HG02623 (cell line): ENCODE results near the gene ITGB4.
A peak's percentile ranks its signal among the peaks of the same experiment; 100 is the strongest.

ENCODE experiments used
- ATAC-seq: cut with Tn5 transposase; IDR thresholded peaks from one replicate; pipeline ENCODE4 v1.9.1; 2021; ENCODE audit warnings: moderate library complexity; ENCODE audit not compliant: unreplicated experiment

The ITGB4 gene

DNA sequence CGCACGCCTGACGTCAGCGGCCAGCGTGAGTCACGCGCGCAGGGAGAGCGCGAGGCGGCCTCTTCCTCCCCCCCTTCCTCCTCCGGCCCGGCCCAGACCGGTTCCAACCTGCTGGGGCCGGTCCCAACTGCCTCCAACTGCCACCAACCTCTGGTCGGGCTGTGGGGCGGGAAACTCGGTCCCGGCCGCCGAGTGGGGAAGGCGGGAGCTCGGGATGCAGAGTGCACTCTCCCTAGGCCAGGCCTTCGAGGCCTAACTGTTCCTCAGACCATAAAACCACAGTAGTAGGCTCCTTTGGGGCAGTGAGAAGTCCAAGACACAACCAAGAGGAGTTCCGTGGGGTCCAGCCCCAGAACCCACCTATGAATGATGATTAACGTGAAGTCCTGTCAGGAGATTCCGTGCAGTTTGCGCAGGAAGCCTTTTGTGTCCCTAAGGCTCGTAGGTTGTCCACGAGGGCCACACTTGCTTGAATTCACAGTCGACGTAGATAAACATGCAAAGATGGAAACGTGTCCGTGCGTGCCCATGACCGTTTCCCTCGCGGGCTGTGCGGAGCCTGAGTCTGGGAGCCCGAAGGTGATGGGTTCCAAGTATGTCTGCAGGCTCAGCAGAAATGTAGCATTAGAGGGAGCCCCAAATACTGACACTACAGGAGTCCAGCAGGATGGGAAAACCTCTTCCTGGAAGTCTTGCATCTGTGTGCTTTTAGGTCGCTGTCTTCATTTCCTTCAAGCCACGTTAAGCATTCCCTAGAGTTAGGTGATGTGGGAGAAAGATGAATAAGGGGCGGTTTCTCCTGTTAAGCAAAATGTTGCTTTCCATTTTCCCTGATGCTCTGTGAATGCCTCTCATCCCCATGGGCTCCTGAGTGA, 64.0 kb downstream of the ITGB4 start:
- ATAC-seq, result peak; percentile 66

DNA sequence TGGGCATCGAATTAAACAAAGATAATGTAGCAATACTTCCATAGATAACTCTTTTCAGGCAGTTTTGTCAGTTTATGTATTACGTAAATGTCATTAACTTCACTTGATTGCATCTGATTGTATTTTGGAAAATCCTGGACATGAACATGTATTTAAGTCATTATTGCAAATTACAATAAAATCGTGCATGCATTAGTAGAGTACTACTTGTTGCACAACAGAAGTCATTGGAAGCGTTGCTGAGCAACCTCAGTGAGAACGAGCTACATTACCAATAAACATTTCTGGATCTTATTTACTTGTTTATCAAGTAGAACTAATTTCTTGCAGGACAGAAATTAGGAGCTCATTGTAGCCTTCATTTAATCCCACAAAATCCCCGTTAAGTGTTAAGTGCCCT, 70.0 kb downstream of the ITGB4 start:
- ATAC-seq, result no peak

- ATAC-seq, result no peak
Measured at GRCh38 chr17:75793460-75793859, 72.2 kb downstream of the ITGB4 start.

- no peak for ATAC-seq
Measured at GRCh38 chr17:75795820-75796607, 74.8 kb downstream of the ITGB4 start.

GRCh38 chr17:75799402-75799801, 78.1 kb downstream of the ITGB4 start:
- no peak for ATAC-seq

GRCh38 chr17:75803883-75804282, 82.6 kb downstream of the ITGB4 start:
- ATAC-seq, result no peak

DNA sequence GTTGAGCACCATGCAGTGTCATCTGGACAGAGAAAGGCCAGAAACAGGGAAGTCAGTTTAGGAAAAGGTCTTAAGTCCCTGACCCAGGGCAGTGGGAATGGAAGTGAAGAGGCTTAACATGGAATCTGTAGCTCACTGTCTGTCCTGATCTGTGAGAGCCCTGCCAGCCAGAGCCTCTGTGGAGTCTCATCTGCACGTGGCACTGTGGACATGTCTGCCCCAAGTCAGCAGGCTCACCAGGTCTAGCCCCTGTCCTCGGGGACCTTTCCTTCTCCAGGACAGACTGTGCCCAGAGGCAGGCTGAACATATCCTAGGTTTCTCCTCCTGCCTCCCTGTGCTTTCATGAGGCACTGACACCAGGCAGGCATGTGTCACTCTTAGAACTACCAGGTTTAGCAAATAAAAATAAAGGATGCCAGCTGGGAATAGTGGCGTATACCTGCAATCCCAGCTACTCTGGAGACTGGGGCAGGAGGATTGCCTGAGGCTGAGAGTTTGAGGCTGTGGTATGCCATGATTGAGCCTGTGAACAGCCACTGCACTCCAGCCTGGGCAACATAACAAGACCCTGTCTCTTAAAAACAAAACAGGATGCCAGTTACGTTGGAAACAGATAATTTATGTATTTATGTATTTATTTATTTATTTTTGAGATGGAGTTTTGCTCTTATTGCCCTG, 85.7 kb downstream of the ITGB4 start:
- ATAC-seq, result no peak
